IMR-90 (cell line): Measurements from ENCODE around the gene NAV2. TPM values are rescaled to one million over a fixed set of nuclear protein-coding genes. Genes with fewer than 3 reads are reported as not detected.

ENCODE experiments used
- ATAC-seq: fragments of 200-7000 bp; cut with Tn5 transposase; 2 replicates; pipeline ENCODE4 v1.9.1; 2020; ENCODE audit warnings: low read depth, mild to moderate bottlenecking, moderate library complexity
- BruUV-seq: library from RNA; stranded (reverse); fragments of 400-500 nt; replicated peaks from 2 replicates; lab custom pipeline; 2021; lab: Mats Ljungman, UMichigan
- CTCF ChIA-PET: fragments of 300-600 bp; formaldehyde crosslinking; extraction: SDS; loops from one replicate; lab custom pipeline; 2021; ENCODE audit warnings: antibody characterized with exemption; lab: Yijun Ruan, JAX
- POLR2A ChIA-PET: fragments of 300-600 bp; sonication (Branson Sonifier 250); formaldehyde crosslinking; loops from one replicate; lab custom pipeline; 2022; ENCODE audit warnings: antibody characterized with exemption; ENCODE audit not compliant: unreplicated experiment; lab: Charles Lee
- DNase-seq: peaks from one replicate; pipeline ENCODE4 v3.0.0; 2013
- H2AFZ ChIP-seq: replicated peaks from 2 replicates; pipeline ENCODE3; 2013; ENCODE audit warnings: low read length, mild to moderate bottlenecking; ENCODE audit not compliant: poor library complexity
- H2AK5ac ChIP-seq: 2 replicates; pipeline ENCODE4 v1.6.1; 2013; ENCODE audit warnings: low read depth, low read length, inconsistent platforms
- H2AK9ac ChIP-seq: replicated peaks from 2 replicates; pipeline ENCODE3; 2013; ENCODE audit warnings: mild to moderate bottlenecking, low read depth, low read length, moderate library complexity; ENCODE audit not compliant: poor library complexity
- H2BK120ac ChIP-seq: 2 replicates; pipeline ENCODE4 v1.6.1; 2013; ENCODE audit warnings: low read depth, low read length, inconsistent platforms
- H2BK15ac ChIP-seq: 3 replicates; pipeline ENCODE4 v1.6.1; 2013; ENCODE audit warnings: low read depth, low read length, inconsistent platforms
- H2BK20ac ChIP-seq: 2 replicates; pipeline ENCODE4 v1.6.1; 2013; ENCODE audit warnings: low read depth, mild to moderate bottlenecking, inconsistent platforms, low read length, moderate library complexity
- H2BK5ac ChIP-seq: 2 replicates; pipeline ENCODE4 v1.6.1; 2013; ENCODE audit warnings: mild to moderate bottlenecking, low read depth, low read length, inconsistent platforms; ENCODE audit not compliant: poor library complexity, severe bottlenecking
- H3K14ac ChIP-seq: replicated peaks from 2 replicates; pipeline ENCODE4 v1.6.1; 2013; ENCODE audit warnings: low read depth, low read length, inconsistent platforms
- H3K18ac ChIP-seq: 2 replicates; pipeline ENCODE4 v1.6.1; 2013; ENCODE audit warnings: low read depth, low read length, control low read depth
- H3K23ac ChIP-seq: 2 replicates; pipeline ENCODE4 v1.6.1; 2013; ENCODE audit warnings: low read depth, low read length, inconsistent platforms
- H3K27ac ChIP-seq: 2 replicates; pipeline ENCODE4 v1.5.1; 2013; ENCODE audit warnings: mild to moderate bottlenecking, control low read depth, low read length; ENCODE audit not compliant: insufficient read depth
- H3K27me3 ChIP-seq: 2 replicates; pipeline ENCODE4 v1.6.1; 2013; ENCODE audit warnings: low read length; ENCODE audit not compliant: control insufficient read depth, insufficient read depth
- H3K36me3 ChIP-seq: 2 replicates; pipeline ENCODE4 v1.6.1; 2013; ENCODE audit warnings: low read length, mixed read lengths; ENCODE audit not compliant: control insufficient read depth, insufficient read depth
- H3K4ac ChIP-seq: 2 replicates; pipeline ENCODE4 v1.6.1; 2013; ENCODE audit warnings: low read depth, low read length, inconsistent platforms
- H3K4me1 ChIP-seq: 2 replicates; pipeline ENCODE4 v1.6.1; 2013; ENCODE audit warnings: low read length, mixed read lengths; ENCODE audit not compliant: control insufficient read depth, insufficient read depth
- H3K4me2 ChIP-seq: 2 replicates; pipeline ENCODE4 v1.6.1; 2013; ENCODE audit warnings: low read depth, mild to moderate bottlenecking, control low read depth, low read length, moderate library complexity
- H3K4me3 ChIP-seq: 2 replicates; pipeline ENCODE4 v1.5.1; 2013; ENCODE audit warnings: low read depth, mild to moderate bottlenecking, control low read depth, low read length, moderate library complexity; ENCODE audit not compliant: insufficient read depth
- H3K56ac ChIP-seq: 2 replicates; pipeline ENCODE4 v1.6.1; 2013; ENCODE audit warnings: low read length, inconsistent platforms; ENCODE audit not compliant: insufficient read depth; ENCODE audit errors: extremely low read depth
- H3K79me1 ChIP-seq, 2 experiments: 2 replicates each; pipeline ENCODE4 v1.6.1; 2013; ENCODE audit warnings: low read length in 2 of 2, inconsistent platforms in 1 of 2, low read depth in 1 of 2
- H3K9ac ChIP-seq: 2 replicates; pipeline ENCODE4 v1.6.1; 2013; ENCODE audit warnings: low read depth, low read length, control low read depth
- H3K9me1 ChIP-seq: 2 replicates; pipeline ENCODE4 v1.6.1; 2013; ENCODE audit warnings: low read length, inconsistent platforms; ENCODE audit not compliant: insufficient read depth
- H3K9me3 ChIP-seq: 2 replicates; pipeline ENCODE4 v1.6.1; 2013; ENCODE audit warnings: low read length; ENCODE audit not compliant: control insufficient read depth, insufficient read depth
- H4K20me1 ChIP-seq: 2 replicates; pipeline ENCODE4 v1.6.1; 2013; ENCODE audit warnings: low read length, inconsistent platforms; ENCODE audit not compliant: insufficient read depth
- H4K5ac ChIP-seq: 2 replicates; pipeline ENCODE4 v1.6.1; 2013; ENCODE audit warnings: mild to moderate bottlenecking, low read depth, low read length, control low read depth
- H4K8ac ChIP-seq, 2 experiments: 2 replicates each; pipeline ENCODE4 v1.6.1; 2013; ENCODE audit warnings: low read depth in 2 of 2, low read length in 2 of 2, control low read depth in 1 of 2, inconsistent platforms in 1 of 2
- H4K91ac ChIP-seq: 2 replicates; pipeline ENCODE4 v1.6.1; 2013; ENCODE audit warnings: low read depth, low read length, inconsistent platforms; ENCODE audit not compliant: insufficient read depth
- CEBPB ChIP-seq: IDR thresholded peaks from 2 replicates; pipeline ENCODE4 v1.6.1; 2012; ENCODE audit warnings: low read depth, low read length, improper control_type of control experiment
- MAFK ChIP-seq: IDR thresholded peaks from 2 replicates; pipeline ENCODE4 v1.6.1; 2012; ENCODE audit warnings: low read depth, low read length, improper control_type of control experiment
- MAZ ChIP-seq: IDR thresholded peaks from 2 replicates; pipeline ENCODE4 v1.6.1; 2012; ENCODE audit warnings: low read depth, mild to moderate bottlenecking, low read length, improper control_type of control experiment, moderate library complexity, borderline replicate concordance
- POLR2A ChIP-seq: IDR thresholded peaks from 2 replicates; pipeline ENCODE4 v1.6.1; 2012; ENCODE audit warnings: mild to moderate bottlenecking, low read depth, low read length
- WGBS, 2 experiments: methylation state at CpG; one replicate each; pipeline versions ENCODE4 v1.1.5 to v1.1.7; 2013; ENCODE audit warnings: missing lambda C conversion rate in 2 of 2; ENCODE audit not compliant: insufficient read length in 1 of 2; ENCODE audit errors: extremely low coverage in 2 of 2; 5-methylcytosine and 5-hydroxymethylcytosine counted together
- dilution Hi-C: fragments of 300-500 bp; cut with HindIII; formaldehyde crosslinking; loops from one replicate; pipeline ENCODE4 v1.14.3; 2018; ENCODE audit warnings: low sequenced_read_pairs; ENCODE audit not compliant: unreplicated experiment
- in situ Hi-C: fragments of 300-500 bp; cut with MboI; formaldehyde crosslinking; loops from 3 replicates; pipeline ENCODE4 v1.14.3; 2019; ENCODE audit warnings: low sequenced_read_pairs, inconsistent platforms, mixed read lengths
- intact Hi-C: fragments of 100-400 bp; cut with micrococcal nuclease; formaldehyde crosslinking; loops from 2 replicates; pipeline ENCODE4 v1.10.0; 2022
- polyA plus RNA-seq, 3 experiments: library from polyadenylated mRNA; depleted of rRNA; stranded (reverse); fragments of >200 nt; gene quantifications; 2 replicates each; pipeline ENCODE4 v1.2.3, GENCODE V29; 2012; ENCODE audit warnings: low replicate concordance in 1 of 3
- total RNA-seq: library from RNA; depleted of rRNA; stranded (reverse); fragments of >200 nt; gene quantifications from 2 replicates; pipeline ENCODE4 v1.2.3, GENCODE V29; 2012
- TF ChIP-seq, protein P1 (sequence below): fragments of 150-350 bp; IDR thresholded peaks from 2 replicates; pipeline ENCODE4 v1.6.1; 2017; ENCODE audit warnings: mild to moderate bottlenecking, antibody characterized with exemption, low read length, low read depth

NAV2 gene
- total and polyA plus RNA-seq, 2 of the 4 experiments (the other 2 are of a cell fraction): 4.5 to 12.6 TPM

DNA sequence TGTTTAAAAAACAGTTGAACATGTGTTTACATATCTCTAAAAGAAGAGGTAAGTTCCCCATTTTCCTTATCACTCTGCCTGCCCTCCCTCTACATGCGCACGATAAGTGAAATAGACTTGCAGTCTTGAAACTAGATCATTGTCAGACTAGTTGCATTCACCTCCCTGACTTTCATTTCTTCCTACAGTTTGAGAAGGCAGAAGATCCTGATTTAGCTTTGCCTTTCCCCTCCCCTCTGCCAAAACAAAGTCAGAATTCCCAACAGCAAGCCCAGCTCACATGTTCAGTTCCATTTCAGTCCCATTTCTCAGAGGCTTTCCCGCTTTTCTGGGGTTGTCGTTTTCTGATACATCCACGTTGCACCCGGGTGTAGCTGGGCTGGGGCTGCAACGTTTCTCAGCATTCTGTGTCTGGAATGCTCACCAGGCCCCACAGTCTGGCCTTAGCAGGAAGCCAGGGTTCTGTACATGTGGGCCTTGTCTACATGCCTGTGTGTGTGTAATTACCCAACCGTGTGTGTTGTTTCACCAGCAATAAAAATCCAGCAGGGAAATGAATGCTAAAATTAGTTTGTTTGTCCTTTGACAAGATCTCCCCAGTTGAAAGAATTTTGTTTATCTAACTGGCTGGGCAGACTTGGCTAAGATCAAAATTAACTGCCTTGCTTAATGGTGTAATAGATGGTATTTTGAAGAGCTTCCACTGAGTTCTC lies 268.5 kb downstream of the NAV2 start:
- Histone ChIP-seq H3K56ac (peak overlapping the region; percentile 59), H4K20me1 (no peaks in the 10 kb centered on the region), H3K18ac (peak overlapping the region; percentile 93), H2BK5ac (peak overlapping the region; percentile 35), H3K4me1 (peaks cover 30% of the 10 kb centered on the region), H4K91ac (peak overlapping the region; percentile 67), H2AK5ac (peak overlapping the region; percentile 72), H3K14ac (peak overlapping the region; percentile 86), H3K36me3 (0 out of 2 replicates have a peak, but pooled peaks cover 5% of the 10 kb centered on the region), H3K27me3 (no peaks in the 10 kb centered on the region), H2BK15ac (peak overlapping the region; percentile 45; the same call in 2 of the 3 replicates), H2AFZ (no peak overlapping the region), H3K9ac (peak overlapping the region; percentile 61), H3K9me1 (peaks cover 22% of the 10 kb centered on the region), H3K23ac (peak overlapping the region; percentile 82), H4K5ac (peak overlapping the region; percentile 44), H2AK9ac (no peak overlapping the region), H2BK120ac (peak overlapping the region; percentile 92), H4K8ac (peak overlapping the region; percentile 40 to 79; a peak in 3 of 4 replicates), H3K4ac (peak overlapping the region; percentile 78), H3K9me3 (no peaks in the 10 kb centered on the region), H3K4me3 (no peak overlapping the region), H3K79me1 (peaks cover 25 to 34% of the 10 kb centered on the region in 2 experiments), H3K27ac (peak overlapping the region; percentile 78), H3K4me2 (peak overlapping the region; percentile 65), H2BK20ac (peak overlapping the region; percentile 94)
- DNase-seq (peak; percentile 74), ATAC-seq (peak; percentile 73)
- dilution Hi-C loops: no loop called here
- BruUV-seq: no TSS peak
- TF ChIP-seq POLR2A (no peak), MAZ (no peak), CEBPB (peak; percentile 72), MAFK (no peak)
- TF ChIP-seq, protein P1, sequence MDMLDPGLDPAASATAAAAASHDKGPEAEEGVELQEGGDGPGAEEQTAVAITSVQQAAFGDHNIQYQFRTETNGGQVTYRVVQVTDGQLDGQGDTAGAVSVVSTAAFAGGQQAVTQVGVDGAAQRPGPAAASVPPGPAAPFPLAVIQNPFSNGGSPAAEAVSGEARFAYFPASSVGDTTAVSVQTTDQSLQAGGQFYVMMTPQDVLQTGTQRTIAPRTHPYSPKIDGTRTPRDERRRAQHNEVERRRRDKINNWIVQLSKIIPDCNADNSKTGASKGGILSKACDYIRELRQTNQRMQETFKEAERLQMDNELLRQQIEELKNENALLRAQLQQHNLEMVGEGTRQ: peak; percentile 6; the same call in 1 of the 2 replicates
- in situ Hi-C loops: no loop called here
- POLR2A ChIA-PET: no interaction called here
- intact Hi-C loops: no loop called here
- 81% methylated on average over 4 of the region's 8 CpGs; no CpG with 5 or more reads in 1 of the 2 experiments for WGBS, 2 experiments
- CTCF ChIA-PET: interaction anchor here (0.7 to 1.4 kb wide), 2 partner anchors 27 to 54 kb away, joined by 3 to 4 read pairs; no protein-coding TSS in a partner anchor
